ENCODE results near the gene ETS1. TPM values are rescaled to one million over a fixed set of nuclear protein-coding genes. Genes with fewer than 3 reads are reported as not detected.

Gene ETS1
- total RNA-seq, 1 donor from 2014 or later = 55.9 TPM

DNA sequence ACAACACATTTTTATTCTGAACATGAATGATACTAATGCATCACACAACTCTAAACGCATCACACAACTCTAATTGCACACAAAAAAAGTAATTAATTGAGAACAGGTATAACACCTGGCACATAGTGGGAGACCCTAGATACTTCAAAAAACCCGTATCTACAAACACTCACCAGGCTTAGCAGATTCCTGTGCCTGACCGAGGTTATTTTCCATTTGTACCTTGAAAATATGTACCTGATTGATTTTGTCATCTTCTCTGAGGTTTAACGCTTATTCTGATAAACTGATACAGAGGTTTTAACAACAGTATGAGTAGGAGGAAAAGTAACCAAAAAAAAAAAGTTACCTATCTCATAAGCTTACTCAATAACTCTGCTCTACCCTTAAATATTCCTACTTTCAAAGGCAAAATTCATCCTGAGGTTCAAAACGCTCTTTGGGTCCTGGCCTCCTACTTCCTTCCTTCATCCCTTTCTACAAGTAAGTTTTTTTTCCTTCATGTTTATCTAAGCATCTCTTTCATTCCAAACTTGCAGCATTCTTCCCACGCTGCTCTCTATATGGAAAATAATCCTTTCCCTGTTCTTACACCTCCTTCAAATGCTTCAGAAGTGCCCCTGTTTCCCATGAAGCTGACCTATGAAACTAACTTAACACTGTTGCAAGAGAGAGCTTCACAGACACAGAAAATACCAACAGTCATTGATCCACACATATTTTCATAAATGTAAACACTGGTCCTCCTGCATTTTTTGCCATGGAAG lies 73.3 kb downstream of the ETS1 start:
- Mint-ChIP-seq H3K27ac (ENCODE audit: unreplicated experiment) (no peak overlapping the region), H3K4me1 (peaks cover 30% of the 10 kb centered on the region), H3K27me3 (ENCODE audit: low read depth) (peaks cover 87% of the 10 kb centered on the region), H3K9me3 (no peaks in the 10 kb centered on the region), H3K4me3 (no peak overlapping the region), H3K36me3 (ENCODE audit: low read depth) (no peaks in the 10 kb centered on the region)
- TF ChIP-seq, protein P1, sequence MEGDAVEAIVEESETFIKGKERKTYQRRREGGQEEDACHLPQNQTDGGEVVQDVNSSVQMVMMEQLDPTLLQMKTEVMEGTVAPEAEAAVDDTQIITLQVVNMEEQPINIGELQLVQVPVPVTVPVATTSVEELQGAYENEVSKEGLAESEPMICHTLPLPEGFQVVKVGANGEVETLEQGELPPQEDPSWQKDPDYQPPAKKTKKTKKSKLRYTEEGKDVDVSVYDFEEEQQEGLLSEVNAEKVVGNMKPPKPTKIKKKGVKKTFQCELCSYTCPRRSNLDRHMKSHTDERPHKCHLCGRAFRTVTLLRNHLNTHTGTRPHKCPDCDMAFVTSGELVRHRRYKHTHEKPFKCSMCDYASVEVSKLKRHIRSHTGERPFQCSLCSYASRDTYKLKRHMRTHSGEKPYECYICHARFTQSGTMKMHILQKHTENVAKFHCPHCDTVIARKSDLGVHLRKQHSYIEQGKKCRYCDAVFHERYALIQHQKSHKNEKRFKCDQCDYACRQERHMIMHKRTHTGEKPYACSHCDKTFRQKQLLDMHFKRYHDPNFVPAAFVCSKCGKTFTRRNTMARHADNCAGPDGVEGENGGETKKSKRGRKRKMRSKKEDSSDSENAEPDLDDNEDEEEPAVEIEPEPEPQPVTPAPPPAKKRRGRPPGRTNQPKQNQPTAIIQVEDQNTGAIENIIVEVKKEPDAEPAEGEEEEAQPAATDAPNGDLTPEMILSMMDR (conservative IDR thresholded peaks at IDR 0.05) = no peak
- no peak for DNase-seq (ENCODE audit: low read depth, low spot score)

DNA sequence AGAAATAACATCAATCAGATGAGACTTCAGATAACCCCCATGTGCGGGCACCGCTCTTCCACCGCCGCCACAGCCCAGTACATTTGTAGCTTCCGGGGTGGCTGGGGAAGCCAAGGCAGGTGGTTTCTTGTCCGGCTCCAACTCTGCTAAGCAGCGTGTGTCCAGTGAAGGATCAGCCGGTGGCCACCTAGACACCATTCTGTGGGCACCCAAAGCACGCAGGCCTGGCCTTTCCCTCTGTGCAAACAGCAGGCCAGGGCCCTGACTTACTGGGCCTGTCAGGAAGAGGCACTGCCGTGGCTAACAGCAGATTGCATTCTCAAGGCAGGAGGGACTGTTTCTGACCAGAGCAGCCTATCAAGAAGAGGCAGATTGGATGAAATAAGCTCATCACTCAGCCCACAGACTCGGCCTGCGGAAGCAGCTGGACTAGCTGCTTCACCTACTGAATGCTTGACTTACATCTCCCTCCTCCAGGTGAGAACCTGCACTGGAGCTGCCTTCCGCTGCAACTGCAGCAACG lies 74.8 kb downstream of the ETS1 start:
- no peak overlapping the region for H3K4me3 Mint-ChIP-seq
- no peaks in the 10 kb centered on the region for H3K36me3 Mint-ChIP-seq (ENCODE audit: low read depth)
- H3K4me1 Mint-ChIP-seq = peaks cover 24% of the 10 kb centered on the region
- no peak overlapping the region for H3K27ac Mint-ChIP-seq (ENCODE audit: unreplicated experiment)
- no peaks in the 10 kb centered on the region for H3K9me3 Mint-ChIP-seq
- TF ChIP-seq, protein P1 (conservative IDR thresholded peaks at IDR 0.05) = no peak
- peaks cover 83% of the 10 kb centered on the region for H3K27me3 Mint-ChIP-seq (ENCODE audit: low read depth)
- no peak for DNase-seq (ENCODE audit: low read depth, low spot score)

DNA sequence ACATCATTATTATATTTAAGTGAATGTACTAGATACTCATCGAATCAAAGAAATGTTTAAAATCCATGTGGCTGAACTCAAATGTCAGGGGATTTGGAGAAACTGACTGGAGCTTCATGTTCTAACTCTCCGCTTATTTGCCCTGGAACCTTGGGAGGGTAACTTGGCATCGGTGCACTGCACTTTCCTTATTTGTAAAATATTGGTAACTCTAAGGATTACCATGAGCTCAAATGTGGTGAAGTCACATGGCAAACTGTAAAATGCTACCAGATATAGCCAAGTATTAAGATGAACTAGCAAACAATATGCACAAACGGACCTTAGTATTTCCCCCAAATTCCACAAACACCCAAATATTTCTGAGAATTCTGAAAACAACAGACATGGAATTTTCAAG lies 75.6 kb downstream of the ETS1 start:
- Mint-ChIP-seq H3K9me3 (no peaks in the 10 kb centered on the region), H3K36me3 (ENCODE audit: low read depth) (no peaks in the 10 kb centered on the region), H3K27ac (ENCODE audit: unreplicated experiment) (no peak overlapping the region), H3K27me3 (ENCODE audit: low read depth) (peaks cover 83% of the 10 kb centered on the region), H3K4me3 (no peak overlapping the region), H3K4me1 (peaks cover 27% of the 10 kb centered on the region)
- no peak for DNase-seq (ENCODE audit: low read depth, low spot score)
- TF ChIP-seq, protein P1 (conservative IDR thresholded peaks at IDR 0.05) = no peak

DNA sequence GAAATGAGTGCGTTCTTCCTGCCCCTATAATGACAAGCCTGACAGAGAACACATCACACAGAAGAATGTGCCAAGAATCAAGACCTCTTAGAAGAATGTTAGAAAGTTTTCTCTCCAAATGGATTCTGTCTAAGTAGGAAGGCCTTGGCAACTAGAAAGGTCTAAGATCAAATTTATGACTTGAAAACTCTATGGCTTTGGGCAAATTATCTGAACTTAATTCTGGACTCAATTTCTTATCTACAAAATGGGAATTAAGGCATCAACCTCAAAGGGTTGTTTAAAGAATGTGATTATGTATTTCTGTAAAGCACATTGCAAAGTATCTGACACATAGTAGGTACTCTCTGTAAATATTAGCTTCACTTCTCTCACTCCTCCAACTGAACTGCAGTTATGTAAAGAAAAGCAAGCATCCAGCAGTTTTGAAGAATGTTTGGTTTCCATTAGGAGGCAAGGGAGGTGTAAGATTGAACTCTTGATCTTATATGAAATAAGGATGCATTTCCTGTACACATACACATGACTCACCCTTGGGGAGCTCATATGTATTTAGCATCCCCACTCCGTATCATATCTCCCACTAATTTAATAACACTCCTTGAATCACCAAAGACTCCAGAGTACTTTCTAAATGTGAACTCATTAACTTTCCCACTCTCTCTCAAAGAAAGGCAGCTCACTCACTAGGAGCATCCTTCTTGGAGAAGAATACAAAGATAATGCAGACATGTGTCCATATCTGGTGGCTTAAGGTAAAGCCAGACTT lies 77.6 kb downstream of the ETS1 start:
- Mint-ChIP-seq H3K27ac (ENCODE audit: unreplicated experiment) (no peak overlapping the region), H3K36me3 (ENCODE audit: low read depth) (no peaks in the 10 kb centered on the region), H3K9me3 (no peaks in the 10 kb centered on the region), H3K27me3 (ENCODE audit: low read depth) (peaks cover 84% of the 10 kb centered on the region), H3K4me3 (no peak overlapping the region), H3K4me1 (peaks cover 39% of the 10 kb centered on the region)
- TF ChIP-seq, protein P1 (conservative IDR thresholded peaks at IDR 0.05) = no peak
- no peak for DNase-seq (ENCODE audit: low read depth, low spot score)

DNA sequence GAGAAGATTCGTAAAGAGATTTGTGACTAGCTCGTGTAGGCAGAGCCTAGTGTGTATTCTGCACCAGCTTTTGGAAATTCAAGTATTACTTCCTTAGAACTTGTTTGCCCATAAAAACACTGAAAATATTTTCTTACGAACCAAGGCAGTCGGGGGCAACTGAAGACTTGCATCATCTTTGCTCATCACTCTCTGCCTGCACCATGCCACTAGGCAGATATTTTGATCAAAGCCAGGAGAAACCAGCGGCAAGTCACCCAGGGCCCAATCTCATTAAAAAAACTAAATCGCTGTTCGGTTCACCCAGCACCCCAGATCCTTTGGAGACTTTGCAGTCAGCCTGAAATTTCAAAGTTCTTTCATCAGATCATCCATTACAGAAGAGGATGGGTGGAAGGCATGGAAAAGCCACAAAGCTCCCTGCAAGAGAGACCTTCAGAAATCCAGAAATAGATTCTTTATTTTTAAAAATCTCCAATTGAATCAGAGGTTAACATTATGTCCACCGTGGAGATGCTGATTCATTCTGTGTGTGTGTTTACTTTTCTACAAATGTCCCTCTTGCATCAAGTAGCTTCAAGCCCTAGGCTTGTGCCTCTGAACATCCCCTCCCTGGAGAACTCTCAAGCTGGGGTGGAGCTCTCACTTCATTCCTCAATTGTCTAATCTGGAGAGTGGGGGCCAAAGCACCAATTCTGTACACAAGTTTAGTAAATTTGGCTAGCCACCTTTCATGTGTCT lies 78.4 kb downstream of the ETS1 start:
- no peak for DNase-seq (ENCODE audit: low read depth, low spot score)
- peaks cover 83% of the 10 kb centered on the region for H3K27me3 Mint-ChIP-seq (ENCODE audit: low read depth)
- TF ChIP-seq, protein P1 (conservative IDR thresholded peaks at IDR 0.05) = no peak
- H3K4me1 Mint-ChIP-seq = peaks cover 30% of the 10 kb centered on the region
- no peak overlapping the region for H3K4me3 Mint-ChIP-seq
- no peaks in the 10 kb centered on the region for H3K36me3 Mint-ChIP-seq (ENCODE audit: low read depth)
- H3K27ac Mint-ChIP-seq (ENCODE audit: unreplicated experiment) = no peak overlapping the region
- no peaks in the 10 kb centered on the region for H3K9me3 Mint-ChIP-seq
